Esophagus muscularis mucosa (tissue), 4 donors: Measurements from ENCODE around the gene NACC1. TPM values are rescaled to one million over a fixed set of nuclear protein-coding genes. Genes with fewer than 3 reads are reported as not detected.
"Not testable (repeated sequence)": the region's sequence is repeated elsewhere in the genome, so short reads cannot be mapped to it uniquely, and the experiment has no call there.

Experiments used
- DNase-seq: peaks from one replicate; pipeline ENCODE4 v3.0.0-alpha.2; 2017; ENCODE audit errors: extremely low spot score
- H3K27ac ChIP-seq, 4 donors: fragments of 200-600 bp; sonication (generic); replicated peaks in 1 of 4; 1 replicate in 3 of 4; 2 replicates in 1 of 4; pipeline ENCODE4 v1.5.1; 2016 to 2019; ENCODE audit warnings: mild to moderate bottlenecking in 1 of 4
- H3K27me3 ChIP-seq, 4 donors: fragments of 200-600 bp; sonication (generic); one replicate each; pipeline versions ENCODE4 v1.5.1 to v1.6.0; 2016 to 2019
- H3K36me3 ChIP-seq, 4 donors: fragments of 200-600 bp; sonication (generic); one replicate each; pipeline ENCODE4 v1.5.1; 2016 to 2019
- H3K4me1 ChIP-seq, 4 donors: fragments of 200-600 bp; sonication (generic); one replicate each; pipeline ENCODE4 v1.5.1; 2016 to 2019
- H3K4me3 ChIP-seq, 4 donors: fragments of 200-600 bp; sonication (generic); 1 replicate in 2 of 4; 2 replicates in 2 of 4; pipeline ENCODE4 v1.5.1; 2016 to 2019; ENCODE audit warnings: mild to moderate bottlenecking in 4 of 4, moderate library complexity in 1 of 4
- H3K9me3 ChIP-seq, 4 donors: fragments of 200-600 bp; sonication (generic); 1 replicate in 3 of 4; 2 replicates in 1 of 4; pipeline ENCODE4 v1.5.1; 2016 to 2019
- EP300 ChIP-seq: sonication (generic); formaldehyde crosslinking; IDR thresholded peaks from one replicate; pipeline ENCODE4 v1.6.1; 2017; ENCODE audit warnings: antibody characterized with exemption
- POLR2A ChIP-seq: fragments of 450-650 bp; IDR thresholded peaks from one replicate; pipeline ENCODE4 v1.6.1; 2017; ENCODE audit warnings: antibody characterized with exemption, moderate library complexity, mild to moderate bottlenecking, low read depth
- POLR2AphosphoS5 ChIP-seq, 2 donors: sonication (generic); formaldehyde crosslinking; IDR thresholded peaks; one replicate each; pipeline ENCODE4 v1.6.1; 2017; ENCODE audit warnings: antibody characterized with exemption in 2 of 2
- WGBS: methylation state at CpG from one replicate; pipeline ENCODE4 v1.1.5; 2018; 5-methylcytosine and 5-hydroxymethylcytosine counted together
- intact Hi-C: fragments of 100-400 bp; cut with DNase I; formaldehyde crosslinking; loops from one replicate; pipeline ENCODE4 v1.15.1; 2023
- total RNA-seq, 4 donors: library from RNA; depleted of rRNA; stranded (reverse); fragments of >200 nt; gene quantifications; one replicate each; pipeline versions ENCODE4 v1.1.0 to v1.2.1, GENCODE V29; 2016
- TF ChIP-seq, protein P1 (sequence below), 3 experiments: fragments of 200-600 bp in 2 of 3; fragments of 450-650 bp in 1 of 3; sonication (generic) in 2 of 3; IDR thresholded peaks; one replicate each; pipeline ENCODE4 v1.5.1; 2017 to 2019; ENCODE audit warnings: antibody characterized with exemption in 3 of 3, mild to moderate bottlenecking in 2 of 3, moderate library complexity in 1 of 3

NACC1 gene
- total RNA-seq, 4 donors from 2014 or later = 24.5 to 61.6 (median 29.6) TPM

DNA sequence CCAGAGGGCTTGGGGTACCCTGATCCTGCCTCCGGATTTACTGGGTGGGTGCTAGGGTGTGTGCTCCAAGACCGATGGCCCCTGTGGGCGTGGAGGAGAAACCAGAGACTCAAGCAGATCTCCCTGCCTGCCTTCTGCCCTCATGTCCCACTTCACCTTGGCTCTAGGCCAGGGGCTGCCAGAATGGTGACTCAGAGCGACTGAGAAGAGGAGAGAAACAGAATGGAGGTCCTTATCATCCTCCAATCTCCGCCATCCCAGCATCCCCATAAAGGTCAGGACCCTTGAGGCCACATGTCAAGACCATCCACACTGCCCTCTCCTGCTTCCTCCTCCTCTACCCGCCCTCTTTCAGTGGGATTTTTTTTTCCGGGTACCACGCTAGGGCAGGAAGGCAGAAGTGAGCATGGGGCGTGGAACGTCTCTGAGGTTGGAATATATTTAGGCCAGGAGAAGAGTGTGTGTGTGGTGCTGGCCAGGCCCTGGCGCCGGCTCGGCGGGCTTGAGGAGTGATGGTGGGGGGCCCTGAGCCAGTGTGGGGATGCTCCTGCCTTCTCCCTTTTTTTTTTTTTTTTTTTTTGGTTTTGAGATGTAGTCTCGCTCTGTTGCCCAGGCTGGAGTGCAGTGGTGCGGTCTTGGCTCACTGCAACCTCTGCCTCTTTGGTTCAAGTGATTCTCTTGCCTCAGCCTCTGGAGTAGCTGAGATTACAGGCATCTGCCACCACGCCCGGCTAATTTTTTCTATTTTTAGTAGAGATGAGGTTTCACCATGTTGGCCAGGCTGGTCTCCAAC, 54.5 kb downstream of the NACC1 start:
- peak overlapping the region; percentile 58 to 74 (median 68) for H3K27ac ChIP-seq

DNA sequence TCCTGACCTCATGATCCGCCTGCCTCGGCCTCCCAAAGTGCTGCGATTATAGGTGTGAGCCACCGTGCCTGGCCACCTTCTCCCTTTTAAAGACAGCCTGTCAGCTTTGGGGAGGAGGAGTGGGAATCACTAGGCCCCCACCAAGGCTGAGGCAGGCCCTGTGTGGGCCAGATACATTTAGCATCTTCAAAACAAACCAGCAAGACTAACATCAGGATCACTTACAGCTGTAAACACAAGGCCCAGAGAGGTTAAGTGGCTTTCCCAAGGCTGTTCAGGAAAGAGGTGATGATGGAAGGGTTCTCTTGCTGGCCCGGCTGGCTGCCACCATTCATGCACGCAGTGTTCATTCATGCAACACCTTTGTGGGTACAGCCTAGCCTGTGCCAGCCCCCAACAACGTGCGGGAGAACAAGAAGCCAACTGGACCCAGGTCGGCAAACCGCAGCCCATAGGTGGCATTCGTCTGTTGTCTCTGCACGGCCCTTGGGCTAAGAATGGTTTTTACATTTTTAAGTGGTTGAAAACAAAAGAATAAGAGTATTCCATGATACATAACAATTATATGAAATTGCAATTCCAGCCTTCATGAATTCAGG, 55.2 kb downstream of the NACC1 start:
- no peaks in the 10 kb centered on the region for H3K9me3 ChIP-seq
- DNase-seq = no peak
- TF ChIP-seq POLR2AphosphoS5 (IDR thresholded peaks at IDR 0.05) (no peak), POLR2A (no peak), EP300 (no peak)
- TF ChIP-seq, protein P1, sequence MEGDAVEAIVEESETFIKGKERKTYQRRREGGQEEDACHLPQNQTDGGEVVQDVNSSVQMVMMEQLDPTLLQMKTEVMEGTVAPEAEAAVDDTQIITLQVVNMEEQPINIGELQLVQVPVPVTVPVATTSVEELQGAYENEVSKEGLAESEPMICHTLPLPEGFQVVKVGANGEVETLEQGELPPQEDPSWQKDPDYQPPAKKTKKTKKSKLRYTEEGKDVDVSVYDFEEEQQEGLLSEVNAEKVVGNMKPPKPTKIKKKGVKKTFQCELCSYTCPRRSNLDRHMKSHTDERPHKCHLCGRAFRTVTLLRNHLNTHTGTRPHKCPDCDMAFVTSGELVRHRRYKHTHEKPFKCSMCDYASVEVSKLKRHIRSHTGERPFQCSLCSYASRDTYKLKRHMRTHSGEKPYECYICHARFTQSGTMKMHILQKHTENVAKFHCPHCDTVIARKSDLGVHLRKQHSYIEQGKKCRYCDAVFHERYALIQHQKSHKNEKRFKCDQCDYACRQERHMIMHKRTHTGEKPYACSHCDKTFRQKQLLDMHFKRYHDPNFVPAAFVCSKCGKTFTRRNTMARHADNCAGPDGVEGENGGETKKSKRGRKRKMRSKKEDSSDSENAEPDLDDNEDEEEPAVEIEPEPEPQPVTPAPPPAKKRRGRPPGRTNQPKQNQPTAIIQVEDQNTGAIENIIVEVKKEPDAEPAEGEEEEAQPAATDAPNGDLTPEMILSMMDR (IDR thresholded peaks at IDR 0.05) = no peak
- no peak overlapping the region for H3K4me3 ChIP-seq
- intact Hi-C loops = no loop called here
- peak overlapping the region; percentile 58 to 74 (median 68) for H3K27ac ChIP-seq
- no peaks in the 10 kb centered on the region for H3K27me3 ChIP-seq
- WGBS = 86% methylated on average over 12 of the region's 12 CpGs
- H3K36me3 ChIP-seq = no peaks in the 10 kb centered on the region
- H3K4me1 ChIP-seq = peaks cover 16 to 30% (median 23%) of the 10 kb centered on the region in 4 donors

More for the DNA sequence above, 54.5 kb downstream of the NACC1 start:
- Histone ChIP-seq H3K9me3 (no peaks in the 10 kb centered on the region), H3K36me3 (no peaks in the 10 kb centered on the region), H3K4me3 (peak overlapping the region in 1 of 4 donors; percentile 3), H3K27me3 (no peaks in the 10 kb centered on the region), H3K4me1 (peaks cover 23 to 37% (median 30%) of the 10 kb centered on the region in 4 donors)
- WGBS = 42% methylated on average over 15 of the region's 18 CpGs
- TF ChIP-seq POLR2AphosphoS5 (IDR thresholded peaks at IDR 0.05) = peak; percentile 12 to 43
- TF ChIP-seq, protein P1 (IDR thresholded peaks at IDR 0.05) = no peak
- no peak for TF ChIP-seq EP300
- TF ChIP-seq POLR2A = no peak
- peak; percentile 92 for DNase-seq
- intact Hi-C loops = no loop called here

DNA sequence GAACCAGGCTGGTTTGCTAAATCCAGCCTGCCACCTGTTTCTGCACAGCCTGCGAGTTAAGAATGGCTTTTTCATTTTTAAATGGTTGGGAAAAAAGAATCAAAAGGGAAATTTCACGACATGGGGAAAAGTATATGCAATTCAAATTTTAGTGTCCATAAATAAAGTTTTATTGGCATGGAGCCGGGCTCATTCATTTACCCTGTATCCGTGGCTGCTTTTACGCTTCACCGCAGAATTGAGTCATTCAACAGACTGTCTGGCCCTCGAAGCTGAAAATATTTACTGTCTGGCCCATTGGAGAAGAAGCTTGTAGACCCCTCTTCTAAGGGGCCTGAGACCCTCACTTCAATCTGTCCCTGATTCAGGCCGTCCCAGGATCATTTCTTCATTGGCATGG, 58.3 kb downstream of the NACC1 start:
- Histone ChIP-seq H3K27me3 (no peaks in the 10 kb centered on the region), H3K36me3 (no peaks in the 10 kb centered on the region), H3K4me3 (no peak overlapping the region), H3K9me3 (no peaks in the 10 kb centered on the region), H3K4me1 (peaks cover 17 to 23% (median 19%) of the 10 kb centered on the region in 4 donors), H3K27ac (no peak overlapping the region)
- intact Hi-C loops = no loop called here
- 90% methylated on average over 8 of the region's 8 CpGs for WGBS
- TF ChIP-seq EP300 = no peak
- TF ChIP-seq, protein P1 (IDR thresholded peaks at IDR 0.05) = no peak
- TF ChIP-seq POLR2A = no peak
- no peak for TF ChIP-seq POLR2AphosphoS5 (IDR thresholded peaks at IDR 0.05)
- DNase-seq = no peak

DNA sequence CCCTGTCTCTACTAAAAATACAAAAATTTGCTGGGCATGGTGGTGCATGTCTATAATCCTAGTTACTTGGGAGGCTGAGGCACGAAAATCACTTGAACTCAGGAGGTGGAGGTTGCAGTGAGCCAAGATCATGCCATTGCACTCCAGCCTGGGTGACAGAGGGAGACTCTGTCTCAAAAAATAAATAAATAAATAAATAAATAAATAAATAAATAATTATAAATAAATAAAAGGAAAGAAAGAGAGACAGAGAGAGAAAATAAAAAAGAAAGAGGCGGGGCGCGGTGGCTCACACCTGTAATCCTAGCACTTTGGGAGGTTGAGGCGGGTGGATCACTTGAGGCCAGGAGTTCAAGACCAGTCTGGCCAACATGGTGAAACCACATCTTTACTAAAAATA, 59.5 kb downstream of the NACC1 start:
- H3K27ac ChIP-seq, H3K36me3 ChIP-seq, H3K4me3 ChIP-seq, intact Hi-C loops, DNase-seq, H3K9me3 ChIP-seq, H3K27me3 ChIP-seq: not testable (repeated sequence)
- peaks cover 17 to 22% (median 21%) of the 10 kb centered on the region in 4 donors for H3K4me1 ChIP-seq
- WGBS = 91% methylated on average over 5 of the region's 5 CpGs

DNA sequence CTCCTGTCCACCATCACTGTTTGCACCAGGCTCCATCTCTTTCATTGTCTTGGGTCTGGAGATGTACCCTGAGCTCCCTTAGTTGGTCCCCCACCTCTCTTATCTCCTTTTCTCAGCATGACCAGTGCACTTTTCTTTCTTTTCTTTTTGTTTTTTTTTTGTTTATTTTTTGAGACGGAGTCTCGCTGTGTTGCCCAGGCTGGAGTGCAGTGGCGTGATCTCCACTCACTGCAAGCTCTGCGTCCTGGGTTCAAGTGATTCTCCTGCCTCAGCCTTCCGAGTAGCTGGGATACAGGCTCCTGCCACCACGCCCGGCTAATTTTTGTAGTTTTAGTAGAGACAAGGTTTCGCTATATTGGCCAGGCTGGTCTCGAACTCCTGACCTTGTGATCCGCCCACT, 60.2 kb downstream of the NACC1 start:
- H3K4me1 ChIP-seq = peaks cover 10 to 15% (median 14%) of the 10 kb centered on the region in 4 donors
- H3K36me3 ChIP-seq, H3K4me3 ChIP-seq, H3K27me3 ChIP-seq, H3K27ac ChIP-seq, intact Hi-C loops, DNase-seq, H3K9me3 ChIP-seq: not testable (repeated sequence)
- WGBS = 96% methylated on average over 10 of the region's 10 CpGs
